H1 (cell line): ENCODE results near the gene SATB2. TPM values are rescaled to one million over a fixed set of nuclear protein-coding genes. Genes with fewer than 3 reads are reported as not detected.

ENCODE experiments used
- CTCF ChIA-PET: fragments of 300-600 bp; sonication (Branson Sonifier 250); formaldehyde crosslinking; loops from one replicate; lab custom pipeline; 2021; ENCODE audit not compliant: partially characterized antibody; lab: Charles Lee
- POLR2A ChIA-PET: fragments of 300-600 bp; sonication (Branson Sonifier 250); formaldehyde crosslinking; loops from one replicate; lab custom pipeline; 2021; ENCODE audit warnings: inconsistent platforms; ENCODE audit not compliant: partially characterized antibody; lab: Charles Lee
- DNase-seq, 2 experiments: peaks; one replicate each; pipeline versions ENCODE4 v3.0.0 to v3.0.0-alpha.2; 2010 to 2022; ENCODE audit warnings: low spot score in 2 of 2, low read depth in 1 of 2, mixed read lengths in 1 of 2
- FAIRE-seq: peaks from 2 replicates; lab custom pipeline; 2011; peaks lifted over from hg19 to GRCh38; lab: Jason Lieb, UNC
- H2AFZ ChIP-seq: 2 replicates; pipeline ENCODE4 v1.8.1; 2012; ENCODE audit warnings: low read length, inconsistent platforms
- H2AK5ac ChIP-seq: 2 replicates; pipeline ENCODE4 v1.6.1; 2013; ENCODE audit warnings: low read depth, low read length
- H2BK120ac ChIP-seq: replicated peaks from 2 replicates; pipeline ENCODE3; 2013; ENCODE audit warnings: low read depth, low read length, inconsistent platforms
- H2BK12ac ChIP-seq: 2 replicates; pipeline ENCODE4 v1.6.1; 2013; ENCODE audit warnings: low read depth, low read length
- H2BK15ac ChIP-seq: 2 replicates; pipeline ENCODE4 v1.6.1; 2013; ENCODE audit warnings: low read length
- H2BK20ac ChIP-seq: 2 replicates; pipeline ENCODE4 v1.6.1; 2013; ENCODE audit warnings: low read length
- H2BK5ac ChIP-seq: 2 replicates; pipeline ENCODE4 v1.6.1; 2013; ENCODE audit warnings: low read depth, low read length
- H3K14ac ChIP-seq: 2 replicates; pipeline ENCODE4 v1.6.1; 2013; ENCODE audit warnings: inconsistent platforms; ENCODE audit not compliant: insufficient read length
- H3K18ac ChIP-seq: 2 replicates; pipeline ENCODE4 v1.6.1; 2013; ENCODE audit warnings: low read length; ENCODE audit errors: extremely low read depth
- H3K23ac ChIP-seq: 2 replicates; pipeline ENCODE4 v1.6.1; 2013; ENCODE audit warnings: inconsistent platforms; ENCODE audit not compliant: insufficient read length
- H3K23me2 ChIP-seq: 2 replicates; pipeline ENCODE4 v1.6.1; 2013; ENCODE audit warnings: low read depth, low read length
- H3K27ac ChIP-seq: 2 replicates; pipeline ENCODE4 v1.6.1; 2011; ENCODE audit warnings: low read depth, low read length, inconsistent platforms
- H3K27me3 ChIP-seq, 4 experiments: replicated peaks in 1 of 4; 1 replicate in 1 of 4; 2 replicates in 3 of 4; pipeline versions ENCODE4 v1.6.1 to v1.8.1; 2011 to 2013; ENCODE audit warnings: low read length in 3 of 4, mild to moderate bottlenecking in 3 of 4, inconsistent platforms in 2 of 4, mixed read lengths in 2 of 4, moderate library complexity in 1 of 4; ENCODE audit not compliant: control insufficient read depth in 3 of 4, insufficient read depth in 3 of 4; ENCODE audit errors: extremely low read depth in 1 of 4
- H3K36me3 ChIP-seq, 4 experiments: 2 replicates each; pipeline versions ENCODE4 v1.6.1 to v1.8.1; 2011 to 2013; ENCODE audit warnings: mild to moderate bottlenecking in 4 of 4, low read length in 3 of 4, moderate library complexity in 2 of 4, control low read depth in 1 of 4, inconsistent platforms in 1 of 4; ENCODE audit not compliant: insufficient read depth in 4 of 4, control insufficient read depth in 2 of 4
- H3K4ac ChIP-seq: replicated peaks from 2 replicates; pipeline ENCODE3; 2013; ENCODE audit warnings: low read length, low read depth, mixed read lengths, inconsistent platforms; ENCODE audit not compliant: insufficient read length
- H3K4me1 ChIP-seq, 4 experiments: replicated peaks in 1 of 4; 1 replicate in 1 of 4; 2 replicates in 3 of 4; pipeline versions ENCODE4 v1.6.1 to v1.8.1; 2011 to 2013; ENCODE audit warnings: low read length in 3 of 4, inconsistent platforms in 2 of 4, mixed read lengths in 1 of 4; ENCODE audit not compliant: insufficient read depth in 4 of 4, control insufficient read depth in 3 of 4
- H3K4me2 ChIP-seq, 2 experiments: 2 replicates each; pipeline versions ENCODE4 v1.6.1 to v1.8.1; 2011 to 2013; ENCODE audit warnings: low read depth in 2 of 2, low read length in 2 of 2, control low read depth in 1 of 2, inconsistent platforms in 1 of 2, mild to moderate bottlenecking in 1 of 2; ENCODE audit not compliant: insufficient read depth in 1 of 2
- H3K4me3 ChIP-seq, 4 experiments: fragments of 200-600, 300-600 bp in 1 of 4; sonication (generic), shearing (Covaris generic), sonication (Bioruptor Twin) in 1 of 4; 2 replicates each; pipeline versions ENCODE4 v1.5.1 to v1.8.1; 2011 to 2016; ENCODE audit warnings: low read length in 4 of 4, low read depth in 3 of 4, control low read depth in 2 of 4, inconsistent platforms in 2 of 4, mild to moderate bottlenecking in 2 of 4, mixed read lengths in 1 of 4, moderate library complexity in 1 of 4; ENCODE audit not compliant: insufficient read depth in 2 of 4; ENCODE audit errors: extremely low read depth in 1 of 4
- H3K56ac ChIP-seq: replicated peaks from 2 replicates; pipeline ENCODE3; 2013; ENCODE audit warnings: low read depth, mild to moderate bottlenecking, mixed read lengths, low read length, inconsistent platforms; ENCODE audit not compliant: insufficient read length
- H3K79me1 ChIP-seq: 2 replicates; pipeline ENCODE4 v1.6.1; 2013; ENCODE audit warnings: low read depth, low read length, control low read depth
- H3K79me2 ChIP-seq, 2 experiments: 2 replicates each; pipeline versions ENCODE4 v1.6.1 to v1.8.1; 2012 to 2013; ENCODE audit warnings: low read length in 2 of 2, mild to moderate bottlenecking in 2 of 2, inconsistent platforms in 1 of 2; ENCODE audit not compliant: insufficient read depth in 2 of 2, control insufficient read depth in 1 of 2
- H3K9ac ChIP-seq, 4 experiments: replicated peaks in 1 of 4; 1 replicate in 1 of 4; 2 replicates in 3 of 4; pipeline versions ENCODE4 v1.6.1 to v1.8.1; 2011 to 2013; ENCODE audit warnings: low read depth in 3 of 4, low read length in 3 of 4, control low read depth in 2 of 4, mild to moderate bottlenecking in 2 of 4, moderate library complexity in 2 of 4, inconsistent platforms in 1 of 4; ENCODE audit errors: extremely low read depth in 1 of 4
- H3K9me3 ChIP-seq, 2 experiments: 2 replicates each; pipeline versions ENCODE4 v1.6.1 to v1.8.1; 2012 to 2013; ENCODE audit warnings: mild to moderate bottlenecking in 2 of 2, moderate library complexity in 2 of 2, control low read depth in 1 of 2, inconsistent platforms in 1 of 2, low read depth in 1 of 2, low read length in 1 of 2, mixed read lengths in 1 of 2; ENCODE audit not compliant: insufficient read depth in 2 of 2
- H4K20me1 ChIP-seq, 2 experiments: replicated peaks in 1 of 2; 2 replicates each; pipeline versions ENCODE3 to v1.8.1; 2011 to 2013; ENCODE audit warnings: inconsistent platforms in 2 of 2, low read length in 2 of 2, mild to moderate bottlenecking in 1 of 2; ENCODE audit not compliant: insufficient read depth in 2 of 2, control insufficient read depth in 1 of 2
- H4K5ac ChIP-seq: 2 replicates; pipeline ENCODE4 v1.6.1; 2013; ENCODE audit warnings: low read length, low read depth, mixed read lengths, inconsistent platforms; ENCODE audit not compliant: insufficient read length
- H4K8ac ChIP-seq: 2 replicates; pipeline ENCODE4 v1.8.0; 2013; ENCODE audit warnings: mild to moderate bottlenecking, moderate library complexity, low read length, inconsistent platforms; ENCODE audit not compliant: insufficient read depth; ENCODE audit errors: extremely low read depth
- H4K91ac ChIP-seq: replicated peaks from 2 replicates; pipeline ENCODE3; 2013; ENCODE audit warnings: low read length, mixed read lengths, inconsistent platforms; ENCODE audit not compliant: insufficient read length
- ASH2L ChIP-seq: fragments of 200-600, 300-600 bp; sonication (generic); IDR thresholded peaks from one replicate; pipeline ENCODE4 v1.7.1; 2017; ENCODE audit warnings: low read length
- BRCA1 ChIP-seq: IDR thresholded peaks from 2 replicates; pipeline ENCODE4 v1.6.1; 2012; ENCODE audit warnings: low read depth, low read length, improper control_type of control experiment
- CBX8 ChIP-seq: fragments of 300-800, 300-1000 bp; sonication (generic); IDR thresholded peaks from 2 replicates; pipeline ENCODE4 v1.7.1; 2016; ENCODE audit warnings: low read depth, low read length, borderline replicate concordance
- CHD1 ChIP-seq: IDR thresholded peaks from 2 replicates; pipeline ENCODE4 v1.6.1; 2012; ENCODE audit warnings: low read depth, low read length, improper control_type of control experiment
- GABPA ChIP-seq: IDR thresholded peaks from 2 replicates; pipeline ENCODE4 v1.6.1; 2011; ENCODE audit warnings: mild to moderate bottlenecking, low read length, moderate library complexity, borderline replicate concordance; ENCODE audit not compliant: insufficient read depth
- POLR2A ChIP-seq, 2 experiments: IDR thresholded peaks; 1 replicate in 1 of 2; 2 replicates in 1 of 2; pipeline ENCODE4 v1.6.1; 2011; ENCODE audit warnings: low read depth in 2 of 2, low read length in 2 of 2, mild to moderate bottlenecking in 2 of 2; ENCODE audit errors: control extremely low read depth in 1 of 2
- RNF2 ChIP-seq: fragments of 200-900, 300-1000 bp; sonication (generic); IDR thresholded peaks from 2 replicates; pipeline ENCODE4 v1.7.1; 2016; ENCODE audit warnings: borderline replicate concordance, low read depth, mild to moderate bottlenecking, antibody characterized with exemption, low read length; ENCODE audit not compliant: poor library complexity, severe bottlenecking; ENCODE audit errors: missing control alignments
- SRF ChIP-seq: IDR thresholded peaks from 2 replicates; pipeline ENCODE4 v1.6.1; 2011; ENCODE audit warnings: mild to moderate bottlenecking, low read depth, low read length, moderate library complexity
- whole genome bisulfite sequencing, 2 experiments: shearing (Covaris generic) in 1 of 2; methylation state at CpG; one replicate each; pipeline versions ENCODE4 v1.1.6 to v1.1.7; 2013 to 2015; ENCODE audit warnings: low lambda C conversion rate in 2 of 2, mixed read lengths in 2 of 2, inconsistent platforms in 1 of 2, low coverage in 1 of 2, missing lambda C conversion rate in 1 of 2; ENCODE audit not compliant: insufficient replicate concordance in 2 of 2, insufficient coverage in 1 of 2, insufficient read length in 1 of 2; ENCODE audit errors: extremely low coverage in 1 of 2, missing lambda C conversion rate in 1 of 2; 5-methylcytosine and 5-hydroxymethylcytosine counted together
- polyA plus RNA-seq, 7 experiments: library from polyadenylated mRNA; depleted of rRNA in 3 of 7; stranded (reverse) in 5 of 7; unstranded in 2 of 7; fragments of >200 nt in 5 of 7; fragments of 200-250 nt in 2 of 7; gene quantifications; 1 replicate in 5 of 7; 2 replicates in 1 of 7; 4 replicates in 1 of 7; pipeline versions ENCODE4 v1.2.1 to v1.2.3, GENCODE V29; 2011 to 2013; ENCODE audit warnings: missing spikeins in 2 of 7, mixed read lengths in 2 of 7
- total RNA-seq: library from RNA; stranded (reverse); fragmentation: NEBNext Ultra II Directional; extraction: Animal tissue kit (Norgen Biotek cat#: 25700); gene quantifications from 2 replicates; pipeline ENCODE4 v1.2.1, GENCODE V29; 2021
- TF ChIP-seq, protein P1 (sequence below): IDR thresholded peaks from 2 replicates; pipeline ENCODE4 v1.6.1; 2011; ENCODE audit warnings: low read depth, mild to moderate bottlenecking, low read length; ENCODE audit not compliant: insufficient read depth
- TF ChIP-seq, protein P2 (sequence below): IDR thresholded peaks from 2 replicates; pipeline ENCODE4 v1.6.1; 2012; ENCODE audit warnings: inconsistent platforms
- TF ChIP-seq, protein P3 (sequence below): IDR thresholded peaks from 2 replicates; pipeline ENCODE4 v1.6.1; 2012; ENCODE audit warnings: inconsistent platforms
- TF ChIP-seq, protein P4 (sequence below): IDR thresholded peaks from 2 replicates; pipeline ENCODE4 v1.6.1; 2011; ENCODE audit warnings: low read length, improper control_type of control experiment

Gene SATB2
- total and polyA plus RNA-seq, 2 of the 8 experiments (the other 6 are each of a cell fraction or from before 2014, with no cell fraction given) = 1.3 to 5.7 TPM

DNA sequence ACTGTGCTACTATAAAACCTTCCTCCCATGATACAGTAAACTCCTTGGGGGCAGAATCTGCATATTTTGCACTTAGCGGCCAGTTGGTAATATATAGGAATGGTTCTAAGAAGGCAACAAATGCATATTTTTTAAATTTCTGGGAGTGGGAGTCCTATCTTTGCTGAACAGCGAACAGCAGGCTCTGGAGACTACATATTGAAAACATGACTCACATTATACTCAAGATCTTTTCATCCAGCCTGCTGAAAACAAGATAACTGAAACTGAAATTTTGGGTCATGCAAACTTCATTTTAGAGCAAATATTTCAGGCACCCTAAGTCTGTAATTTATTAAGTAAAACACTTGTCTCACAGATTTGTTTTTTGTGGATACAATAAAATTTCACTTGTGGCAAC lies 122.2 kb downstream of the SATB2 start:
- H3K4me2 ChIP-seq = no peak overlapping the region
- TF ChIP-seq BRCA1 (no peak), ASH2L (no peak), CHD1 (no peak), POLR2A (IDR thresholded peaks at IDR 0.05; ENCODE audit: control extremely low read depth in 1 of 2, low read depth in 2 of 2, low read length in 2 of 2) (no peak), SRF (no peak), CBX8 (no peak), RNF2 (no peak), GABPA (no peak)
- TF ChIP-seq, protein P1, sequence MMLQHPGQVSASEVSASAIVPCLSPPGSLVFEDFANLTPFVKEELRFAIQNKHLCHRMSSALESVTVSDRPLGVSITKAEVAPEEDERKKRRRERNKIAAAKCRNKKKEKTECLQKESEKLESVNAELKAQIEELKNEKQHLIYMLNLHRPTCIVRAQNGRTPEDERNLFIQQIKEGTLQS = no peak
- TF ChIP-seq, protein P2, sequence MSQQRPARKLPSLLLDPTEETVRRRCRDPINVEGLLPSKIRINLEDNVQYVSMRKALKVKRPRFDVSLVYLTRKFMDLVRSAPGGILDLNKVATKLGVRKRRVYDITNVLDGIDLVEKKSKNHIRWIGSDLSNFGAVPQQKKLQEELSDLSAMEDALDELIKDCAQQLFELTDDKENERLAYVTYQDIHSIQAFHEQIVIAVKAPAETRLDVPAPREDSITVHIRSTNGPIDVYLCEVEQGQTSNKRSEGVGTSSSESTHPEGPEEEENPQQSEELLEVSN = no peak
- TF ChIP-seq, protein P3, sequence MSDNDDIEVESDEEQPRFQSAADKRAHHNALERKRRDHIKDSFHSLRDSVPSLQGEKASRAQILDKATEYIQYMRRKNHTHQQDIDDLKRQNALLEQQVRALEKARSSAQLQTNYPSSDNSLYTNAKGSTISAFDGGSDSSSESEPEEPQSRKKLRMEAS = no peak
- TF ChIP-seq, protein P4, sequence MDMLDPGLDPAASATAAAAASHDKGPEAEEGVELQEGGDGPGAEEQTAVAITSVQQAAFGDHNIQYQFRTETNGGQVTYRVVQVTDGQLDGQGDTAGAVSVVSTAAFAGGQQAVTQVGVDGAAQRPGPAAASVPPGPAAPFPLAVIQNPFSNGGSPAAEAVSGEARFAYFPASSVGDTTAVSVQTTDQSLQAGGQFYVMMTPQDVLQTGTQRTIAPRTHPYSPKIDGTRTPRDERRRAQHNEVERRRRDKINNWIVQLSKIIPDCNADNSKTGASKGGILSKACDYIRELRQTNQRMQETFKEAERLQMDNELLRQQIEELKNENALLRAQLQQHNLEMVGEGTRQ = no peak

More for the DNA sequence above, 122.2 kb downstream of the SATB2 start:
- ChIA-PET CTCF (no interaction called here), POLR2A (no interaction called here)
- no peaks in the 10 kb centered on the region for H3K79me1 ChIP-seq
- no peak overlapping the region for H3K4me3 ChIP-seq
- no peaks in the 10 kb centered on the region for H4K20me1 ChIP-seq
- DNase-seq = no peak
- no peak overlapping the region for H3K9ac ChIP-seq
- H3K23ac ChIP-seq = no peak overlapping the region
- H2AK5ac ChIP-seq = no peak overlapping the region
- H3K23me2 ChIP-seq = no peaks in the 10 kb centered on the region
- H4K5ac ChIP-seq = no peak overlapping the region
- H2BK12ac ChIP-seq = no peak overlapping the region
- 87% methylated on average over 2 of the region's 2 CpGs; no CpG with 5 or more reads in 1 of the 2 experiments for WGBS, 2 experiments
- no peak overlapping the region for H2BK20ac ChIP-seq
- H3K18ac ChIP-seq = no peak overlapping the region
- H3K56ac ChIP-seq = no peak overlapping the region
- no peak overlapping the region for H2BK15ac ChIP-seq
- no peak for FAIRE-seq
- H2AFZ ChIP-seq = no peak overlapping the region
- no peak overlapping the region for H2BK120ac ChIP-seq
- no peak overlapping the region for H2BK5ac ChIP-seq
- no peak overlapping the region for H4K91ac ChIP-seq
- H3K27ac ChIP-seq = no peak overlapping the region
- no peak overlapping the region for H4K8ac ChIP-seq
- H3K14ac ChIP-seq = no peak overlapping the region
- H3K27me3 ChIP-seq = no peaks in the 10 kb centered on the region
- no peaks in the 10 kb centered on the region for H3K79me2 ChIP-seq
- H3K36me3 ChIP-seq = no peaks in the 10 kb centered on the region
- H3K4me1 ChIP-seq = no peaks in the 10 kb centered on the region
- no peaks in the 10 kb centered on the region for H3K9me3 ChIP-seq
- H3K4ac ChIP-seq = no peak overlapping the region
